T-helper 2 cell treated with Interferon-gamma antibody and Interleukin-4, amounts not matched to agents 5 μg/mL and 100 μg/mL, for 36 hours (primary cell): Measurements from ENCODE around the gene ZNF57.
"Not testable (repeated sequence)": the region's sequence is repeated elsewhere in the genome, so short reads cannot be mapped to it uniquely, and the experiment has no call there.

Experiments used
- DNase-seq: peaks from one replicate; pipeline ENCODE4 v3.0.0; 2021; ENCODE audit warnings: low spot score
- H3K27ac Mint-ChIP-seq: one replicate; pipeline ENCODE4 v1.8.0; 2021; ENCODE audit warnings: mild to moderate bottlenecking, mixed read lengths
- H3K27me3 Mint-ChIP-seq: one replicate; pipeline ENCODE4 v1.8.0; 2021; ENCODE audit warnings: low read depth, mixed read lengths
- H3K36me3 Mint-ChIP-seq: one replicate; pipeline ENCODE4 v1.8.0; 2021; ENCODE audit warnings: low read depth, mixed read lengths
- H3K4me1 Mint-ChIP-seq: one replicate; pipeline ENCODE4 v1.8.0; 2021; ENCODE audit warnings: low read depth, mixed read lengths
- H3K4me3 Mint-ChIP-seq: one replicate; pipeline ENCODE4 v1.8.0; 2022; ENCODE audit warnings: mild to moderate bottlenecking, moderate library complexity, mixed read lengths
- H3K9me3 Mint-ChIP-seq: one replicate; pipeline ENCODE4 v1.8.0; 2021; ENCODE audit warnings: mixed read lengths

ZNF57 gene

DNA sequence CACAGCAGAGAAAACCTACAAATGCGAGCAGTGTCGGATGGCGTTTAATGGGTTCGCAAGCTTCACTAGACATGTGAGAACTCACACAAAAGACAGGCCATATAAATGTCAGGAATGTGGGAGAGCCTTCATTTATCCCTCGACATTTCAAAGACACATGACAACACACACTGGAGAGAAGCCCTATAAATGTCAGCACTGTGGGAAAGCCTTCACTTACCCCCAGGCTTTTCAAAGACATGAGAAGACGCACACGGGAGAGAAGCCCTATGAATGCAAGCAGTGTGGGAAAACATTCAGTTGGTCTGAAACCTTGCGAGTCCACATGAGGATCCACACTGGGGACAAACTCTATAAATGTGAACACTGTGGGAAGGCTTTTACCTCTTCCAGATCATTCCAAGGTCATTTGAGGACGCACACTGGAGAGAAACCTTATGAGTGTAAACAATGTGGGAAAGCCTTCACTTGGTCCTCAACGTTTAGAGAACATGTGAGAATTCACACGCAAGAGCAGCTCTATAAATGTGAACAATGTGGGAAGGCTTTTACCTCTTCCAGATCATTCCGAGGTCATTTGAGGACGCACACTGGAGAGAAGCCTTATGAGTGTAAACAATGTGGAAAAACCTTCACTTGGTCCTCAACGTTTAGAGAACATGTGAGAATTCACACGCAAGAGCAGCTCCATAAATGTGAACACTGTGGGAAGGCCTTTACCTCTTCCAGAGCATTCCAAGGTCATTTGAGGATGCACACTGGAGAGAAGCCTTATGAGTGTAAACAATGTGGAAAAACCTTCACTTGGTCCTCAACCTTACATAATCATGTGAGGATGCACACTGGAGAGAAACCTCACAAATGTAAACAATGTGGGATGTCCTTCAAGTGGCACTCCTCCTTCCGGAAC, 16.8 kb downstream of the ZNF57 start:
- Mint-ChIP-seq H3K27ac (no peak overlapping the region), H3K4me3 (no peak overlapping the region), H3K27me3 (no peaks in the 10 kb centered on the region), H3K9me3 (peaks cover 50% of the 10 kb centered on the region), H3K36me3 (peaks cover 58% of the 10 kb centered on the region), H3K4me1 (no peaks in the 10 kb centered on the region)
- DNase-seq = no peak

DNA sequence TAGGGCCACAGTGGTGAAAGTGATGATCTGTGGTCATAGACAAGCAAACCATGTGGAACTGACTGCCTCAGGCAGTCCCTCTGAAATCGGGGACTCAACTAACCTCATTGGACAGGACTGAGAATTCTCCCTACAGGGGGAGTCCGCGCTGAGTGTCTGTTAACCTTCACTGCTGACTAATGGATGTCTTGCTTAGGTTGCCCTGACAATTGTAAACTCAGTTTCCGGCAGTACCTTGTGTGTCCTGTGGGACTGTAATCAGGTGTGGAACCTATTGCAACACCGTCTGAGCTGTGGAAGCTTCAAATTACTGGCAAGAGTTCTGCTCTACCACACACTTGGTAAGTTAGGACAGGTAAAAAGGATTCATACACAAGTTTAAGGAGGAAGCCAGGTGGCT, 22.3 kb downstream of the ZNF57 start:
- H3K36me3 Mint-ChIP-seq = peaks cover 15% of the 10 kb centered on the region
- H3K9me3 Mint-ChIP-seq = peaks cover 18% of the 10 kb centered on the region
- DNase-seq = no peak
- no peak overlapping the region for H3K4me3 Mint-ChIP-seq
- H3K4me1 Mint-ChIP-seq = no peaks in the 10 kb centered on the region
- no peaks in the 10 kb centered on the region for H3K27me3 Mint-ChIP-seq
- H3K27ac Mint-ChIP-seq = no peak overlapping the region

DNA sequence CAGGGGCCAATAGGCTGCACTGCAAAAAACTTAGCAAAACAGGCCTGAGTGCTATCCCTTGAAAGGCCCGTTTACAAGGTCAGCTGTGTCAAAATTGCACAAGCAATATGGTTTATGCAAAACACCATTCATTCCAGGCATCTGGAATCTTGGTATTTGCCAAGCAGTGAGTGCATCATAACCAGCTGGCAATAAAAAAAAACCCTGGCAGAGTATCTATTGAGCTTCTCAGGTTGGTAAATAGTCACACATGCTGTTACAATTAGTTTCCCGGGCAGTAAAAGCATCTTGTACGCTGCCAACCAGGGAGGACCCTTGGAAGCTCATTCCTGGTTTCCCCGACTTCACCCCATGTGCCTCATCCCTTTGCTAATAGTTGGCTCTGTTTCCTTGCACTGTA, 22.8 kb downstream of the ZNF57 start:
- H3K27ac Mint-ChIP-seq = no peak overlapping the region
- no peak for DNase-seq
- H3K4me1 Mint-ChIP-seq = no peaks in the 10 kb centered on the region
- H3K4me3 Mint-ChIP-seq = no peak overlapping the region
- H3K27me3 Mint-ChIP-seq = no peaks in the 10 kb centered on the region
- H3K36me3 Mint-ChIP-seq = peaks cover 11% of the 10 kb centered on the region
- H3K9me3 Mint-ChIP-seq = peaks cover 14% of the 10 kb centered on the region

DNA sequence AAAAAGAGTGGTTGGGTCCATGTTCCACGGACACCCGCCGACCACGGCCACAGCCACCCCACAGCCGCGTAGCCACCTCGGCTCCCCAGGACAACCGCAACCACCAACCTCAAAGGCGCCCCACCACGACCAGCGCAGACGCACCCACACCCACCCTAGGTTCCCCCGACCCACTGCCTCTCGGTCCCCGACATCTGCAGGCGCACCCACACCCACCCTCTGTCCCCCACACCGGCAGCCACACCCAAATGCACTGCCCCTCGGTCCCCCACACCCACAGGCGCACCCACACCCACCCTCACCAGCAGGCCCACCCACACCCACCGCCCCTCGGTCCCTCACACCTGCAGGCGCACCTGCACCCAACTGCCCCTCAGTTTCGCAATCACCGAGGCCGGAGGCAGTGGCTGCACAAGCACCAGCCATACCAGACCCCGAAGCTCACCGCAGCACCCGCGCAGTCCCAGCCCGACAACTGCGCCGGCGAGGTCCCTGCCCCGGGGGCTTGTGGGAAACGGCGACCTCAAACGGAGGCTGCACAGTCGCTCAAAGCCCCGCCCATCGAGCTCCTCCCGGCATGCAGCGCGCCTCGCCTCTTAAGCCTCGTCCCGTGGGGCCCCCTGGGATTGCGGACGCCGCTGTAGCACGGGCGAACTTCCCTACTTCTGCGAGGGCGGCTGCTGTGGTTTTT, 25.8 kb downstream of the ZNF57 start:
- Mint-ChIP-seq H3K4me1 (no peaks in the 10 kb centered on the region), H3K27ac (no peak overlapping the region), H3K27me3 (no peaks in the 10 kb centered on the region), H3K36me3 (peaks cover 11% of the 10 kb centered on the region), H3K4me3 (no peak overlapping the region), H3K9me3 (peaks cover 17% of the 10 kb centered on the region)
- DNase-seq = no peak

DNA sequence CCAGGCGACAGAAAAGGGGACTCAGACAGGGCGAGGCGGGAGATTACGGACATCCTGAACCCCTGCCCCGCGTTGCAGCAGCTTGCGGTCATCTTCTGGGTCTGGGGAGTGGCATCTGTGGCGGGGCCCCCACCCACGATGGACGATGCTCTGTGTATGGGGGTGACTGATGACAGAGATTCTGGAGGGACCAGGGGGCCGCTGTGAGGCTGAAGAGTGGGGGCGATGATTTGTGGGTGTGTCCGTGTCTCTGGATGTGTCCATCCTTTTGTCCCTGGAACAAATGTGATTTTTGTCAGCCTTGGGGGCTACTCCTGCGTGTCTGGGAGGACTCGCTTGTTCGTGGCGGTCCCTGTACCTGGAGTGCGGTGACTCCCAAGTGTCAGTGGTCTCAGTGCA, 26.3 kb downstream of the ZNF57 start:
- Mint-ChIP-seq H3K27me3 (no peaks in the 10 kb centered on the region), H3K36me3 (peaks cover 12% of the 10 kb centered on the region), H3K4me1 (no peaks in the 10 kb centered on the region), H3K4me3 (no peak overlapping the region), H3K9me3 (peaks cover 20% of the 10 kb centered on the region), H3K27ac (no peak overlapping the region)
- DNase-seq = no peak

DNA sequence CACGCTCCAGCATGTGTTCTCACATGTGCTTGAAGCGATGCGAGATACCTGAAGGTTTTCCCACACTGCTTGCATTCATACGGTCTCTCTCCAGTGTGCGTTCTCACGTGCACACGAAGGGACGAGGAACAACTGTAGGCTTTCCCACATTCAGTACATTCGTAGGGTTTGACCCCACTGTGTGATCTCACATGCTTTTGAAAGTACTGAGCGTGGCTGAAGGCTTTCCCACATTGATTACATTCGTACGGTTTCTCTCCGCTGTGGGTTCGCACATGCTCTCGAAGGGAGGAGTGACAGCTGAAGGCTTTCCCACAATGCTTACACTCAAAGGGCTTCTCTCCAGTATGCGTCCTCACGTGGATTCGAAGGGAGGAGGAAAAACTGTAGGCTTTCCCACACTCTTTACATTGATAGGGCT, 32.8 kb downstream of the ZNF57 start:
- peaks cover 43% of the 10 kb centered on the region for H3K9me3 Mint-ChIP-seq

DNA sequence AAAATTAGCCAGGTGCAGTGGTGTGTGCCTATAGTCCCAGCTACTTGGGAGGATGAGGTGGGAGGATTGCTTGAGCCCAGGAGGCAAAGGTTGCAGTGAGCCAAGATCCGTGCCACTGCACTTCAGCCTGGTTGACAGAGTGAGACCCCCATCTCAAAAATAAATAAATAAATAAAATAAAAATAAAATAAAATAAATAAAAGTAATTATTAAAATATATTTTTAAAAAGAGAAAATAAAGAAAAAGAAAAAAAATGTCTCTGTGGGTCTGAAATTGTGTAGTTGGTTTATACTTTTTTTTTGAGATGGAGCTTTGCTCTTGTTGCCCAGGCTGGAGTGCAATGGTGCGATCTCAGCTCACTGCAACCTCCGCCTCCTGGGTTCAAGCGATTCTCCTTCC, 35.1 kb downstream of the ZNF57 start:
- H3K4me3 Mint-ChIP-seq, DNase-seq, H3K4me1 Mint-ChIP-seq, H3K27me3 Mint-ChIP-seq, H3K27ac Mint-ChIP-seq: not testable (repeated sequence)
- peaks cover 38% of the 10 kb centered on the region for H3K9me3 Mint-ChIP-seq
- H3K36me3 Mint-ChIP-seq = peaks cover 64% of the 10 kb centered on the region

More for the DNA sequence above, 32.8 kb downstream of the ZNF57 start:
- Mint-ChIP-seq H3K27ac (no peak overlapping the region), H3K4me3 (no peak overlapping the region), H3K4me1 (no peaks in the 10 kb centered on the region), H3K27me3 (no peaks in the 10 kb centered on the region), H3K36me3 (peaks cover 57% of the 10 kb centered on the region)
- no peak for DNase-seq

DNA sequence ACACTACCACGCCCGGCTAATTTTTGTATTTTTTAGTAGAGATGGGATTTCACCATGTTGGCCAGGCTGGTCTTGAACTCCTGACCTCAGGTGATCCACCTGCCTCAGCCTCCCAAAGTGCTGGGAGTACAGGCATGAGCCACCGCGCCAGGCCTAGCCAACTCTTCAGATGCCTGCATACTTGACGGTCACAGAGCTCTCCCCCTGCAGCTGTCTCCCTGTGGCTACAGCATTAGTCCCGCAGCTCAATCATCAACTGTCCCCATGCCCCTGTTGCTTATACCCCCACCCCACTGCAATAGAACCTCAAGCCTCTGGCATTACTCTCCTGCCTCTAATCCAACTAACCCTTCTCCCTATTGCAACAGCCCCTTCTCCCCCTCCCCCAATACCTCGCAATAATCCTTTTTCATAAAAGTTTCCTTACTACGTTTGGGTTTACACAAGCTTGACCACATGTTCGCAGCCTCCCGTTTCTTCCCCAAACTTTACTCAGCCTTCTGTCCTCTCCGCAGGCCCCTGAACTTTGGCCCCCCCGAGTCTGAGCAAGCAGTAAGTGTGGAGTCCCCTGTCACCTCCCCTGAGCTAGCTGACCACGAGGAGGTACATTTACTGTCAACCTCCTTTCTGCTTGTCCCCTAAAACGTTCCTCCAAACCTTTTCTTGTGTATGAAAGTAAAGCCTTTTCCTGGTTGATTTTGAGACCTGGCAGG, 42.4 kb downstream of the ZNF57 start:
- H3K36me3 Mint-ChIP-seq = peaks cover 17% of the 10 kb centered on the region
- no peak for DNase-seq
- no peaks in the 10 kb centered on the region for H3K9me3 Mint-ChIP-seq
- no peak overlapping the region for H3K27ac Mint-ChIP-seq
- peaks cover 18% of the 10 kb centered on the region for H3K4me1 Mint-ChIP-seq
- H3K4me3 Mint-ChIP-seq = peak overlapping the region; percentile 13
- H3K27me3 Mint-ChIP-seq = no peaks in the 10 kb centered on the region

DNA sequence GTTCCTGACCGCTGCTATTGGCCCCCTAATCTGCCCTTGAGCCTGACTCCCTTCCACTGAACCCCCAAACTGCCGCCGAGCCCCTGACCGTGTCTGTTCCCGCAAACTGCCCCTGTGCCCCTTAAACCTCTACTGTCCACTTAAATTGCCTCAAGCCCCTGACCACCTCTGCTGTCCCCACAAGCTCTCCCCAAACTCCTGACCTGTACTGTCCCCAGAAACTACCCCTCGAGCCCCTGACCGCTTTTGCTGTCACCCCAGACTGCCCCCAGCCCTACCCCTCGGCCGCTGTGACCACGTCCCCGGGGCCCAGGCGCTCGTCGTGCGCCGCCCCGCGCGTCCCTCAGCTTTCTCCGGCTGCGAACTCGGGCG, 43.7 kb downstream of the ZNF57 start:
- Mint-ChIP-seq H3K27ac (peak overlapping the region; percentile 78), H3K4me1 (peaks cover 24% of the 10 kb centered on the region), H3K4me3 (peak overlapping the region; percentile 95), H3K36me3 (peaks cover 14% of the 10 kb centered on the region), H3K27me3 (no peaks in the 10 kb centered on the region), H3K9me3 (no peaks in the 10 kb centered on the region)
- DNase-seq = no peak

DNA sequence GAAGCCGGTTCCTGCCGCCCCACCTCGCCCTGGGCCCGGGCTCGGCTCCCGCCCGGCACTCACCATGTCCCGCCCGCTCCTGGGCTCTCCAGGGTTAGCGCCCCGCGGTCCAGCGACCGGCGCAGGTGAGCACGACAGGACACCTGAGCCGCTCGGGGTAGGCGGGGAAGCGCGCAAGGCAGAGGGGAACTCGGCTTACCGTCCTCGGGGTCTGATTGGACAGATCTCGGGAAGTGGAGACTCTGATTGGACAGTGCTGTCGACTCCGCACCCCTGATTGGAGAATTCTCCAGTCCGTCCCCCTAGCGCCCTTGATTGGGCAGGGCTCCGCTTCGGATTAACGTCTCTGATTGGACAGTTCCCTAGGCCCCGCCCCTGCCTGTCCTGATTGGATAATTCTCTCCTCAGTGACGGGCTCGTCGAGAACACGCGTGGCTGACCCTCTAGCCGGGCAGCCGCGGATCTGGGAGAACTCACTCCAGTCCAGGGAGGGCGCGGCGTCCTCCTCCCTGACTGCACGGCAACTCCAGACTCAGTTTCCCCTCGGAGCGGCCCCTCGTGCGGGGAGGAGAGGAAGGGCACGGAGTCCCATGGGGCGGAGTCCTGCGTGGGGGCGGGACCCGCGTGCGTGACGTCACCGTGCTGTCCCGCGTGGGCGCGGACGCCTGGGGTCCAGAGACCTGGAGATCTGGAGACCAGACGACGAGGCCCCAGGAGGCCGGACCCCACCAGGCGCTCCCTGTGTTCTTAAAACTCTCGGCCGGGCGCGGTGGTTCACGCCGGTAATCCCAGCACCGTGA, 44.2 kb downstream of the ZNF57 start, which contains the start of gene ZNF77:
ZNF77 (minus strand) TSS at position 197 of the 800 bp plus-strand sequence; CDS start at position 66, 131 bp downstream.
- Mint-ChIP-seq H3K27ac (peak within 1 kb of the TSS; percentile 98), H3K36me3 (peaks cover 15% of the 10 kb centered on the region), H3K4me3 (peak within 1 kb of the TSS; percentile 95), H3K9me3 (no peaks in the 10 kb centered on the region), H3K4me1 (peaks cover 30% of the 10 kb centered on the region), H3K27me3 (no peaks in the 10 kb centered on the region)
- DNase-seq = peak; percentile 97

DNA sequence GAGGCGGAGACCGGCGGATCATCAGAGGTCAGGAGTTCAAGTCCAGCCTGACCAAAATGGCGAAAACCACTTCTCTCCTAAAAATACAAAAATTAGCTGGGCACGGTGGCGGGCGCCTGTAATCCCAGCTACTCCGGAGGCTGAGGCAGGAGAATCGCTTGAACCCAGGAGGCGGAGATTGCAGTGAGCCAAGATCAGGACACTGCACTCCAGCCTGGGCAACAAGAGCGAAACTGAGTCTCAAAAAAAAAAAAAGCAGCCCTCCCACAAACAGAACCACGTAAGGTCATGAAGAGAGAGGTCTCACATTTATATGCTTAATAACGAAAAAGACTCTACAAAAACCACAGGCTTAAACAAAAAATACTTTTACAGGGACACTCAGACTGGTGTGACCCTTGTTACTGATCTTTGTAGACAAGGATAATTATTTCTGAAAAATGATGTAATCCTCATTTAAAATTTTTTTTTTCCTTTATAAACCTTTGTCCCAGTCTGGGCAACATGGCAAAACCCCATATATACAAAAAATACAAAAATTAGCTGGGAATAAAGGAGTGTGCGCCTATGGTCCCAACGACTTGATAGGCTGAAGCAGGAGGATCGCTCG, 45.0 kb downstream of the ZNF57 start:
- H3K9me3 Mint-ChIP-seq = no peaks in the 10 kb centered on the region
- no peaks in the 10 kb centered on the region for H3K27me3 Mint-ChIP-seq
- no peak for DNase-seq
- peaks cover 16% of the 10 kb centered on the region for H3K36me3 Mint-ChIP-seq
- H3K4me3 Mint-ChIP-seq = peak overlapping the region; percentile 95
- H3K4me1 Mint-ChIP-seq = peaks cover 33% of the 10 kb centered on the region
- H3K27ac Mint-ChIP-seq = peak overlapping the region; percentile 98

DNA sequence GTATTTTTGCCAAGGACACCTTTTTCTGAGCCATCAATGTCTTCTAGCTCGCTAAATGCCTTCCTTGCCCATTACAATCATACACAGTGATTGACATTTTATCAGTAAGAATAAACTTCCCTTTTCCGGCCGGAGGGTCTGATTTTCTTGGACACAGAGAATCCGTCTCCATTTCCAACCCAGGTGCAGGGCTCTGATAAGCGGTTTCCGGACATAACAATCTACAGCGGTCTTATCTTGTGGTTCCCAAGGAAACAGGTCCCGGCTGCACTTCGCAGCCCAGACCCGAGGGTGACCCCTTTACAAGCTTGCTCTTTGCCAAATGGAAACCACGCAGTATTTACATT, 49.2 kb downstream of the ZNF57 start:
- Mint-ChIP-seq H3K27me3 (no peaks in the 10 kb centered on the region), H3K4me1 (peaks cover 24% of the 10 kb centered on the region), H3K27ac (peak overlapping the region; percentile 94), H3K9me3 (no peaks in the 10 kb centered on the region), H3K36me3 (peaks cover 15% of the 10 kb centered on the region), H3K4me3 (peak overlapping the region; percentile 96)
- DNase-seq = no peak
